HG03097 (cell line): ENCODE measurements around the gene HEATR5A.
"Not testable (repeated sequence)": the region's sequence is repeated elsewhere in the genome, so short reads cannot be mapped to it uniquely, and the experiment has no call there.

Experiments used
- ATAC-seq: cut with Tn5 transposase; IDR thresholded peaks from one replicate; pipeline ENCODE4 v1.9.1; 2021; ENCODE audit not compliant: unreplicated experiment, low FRiP score

Gene HEATR5A

DNA sequence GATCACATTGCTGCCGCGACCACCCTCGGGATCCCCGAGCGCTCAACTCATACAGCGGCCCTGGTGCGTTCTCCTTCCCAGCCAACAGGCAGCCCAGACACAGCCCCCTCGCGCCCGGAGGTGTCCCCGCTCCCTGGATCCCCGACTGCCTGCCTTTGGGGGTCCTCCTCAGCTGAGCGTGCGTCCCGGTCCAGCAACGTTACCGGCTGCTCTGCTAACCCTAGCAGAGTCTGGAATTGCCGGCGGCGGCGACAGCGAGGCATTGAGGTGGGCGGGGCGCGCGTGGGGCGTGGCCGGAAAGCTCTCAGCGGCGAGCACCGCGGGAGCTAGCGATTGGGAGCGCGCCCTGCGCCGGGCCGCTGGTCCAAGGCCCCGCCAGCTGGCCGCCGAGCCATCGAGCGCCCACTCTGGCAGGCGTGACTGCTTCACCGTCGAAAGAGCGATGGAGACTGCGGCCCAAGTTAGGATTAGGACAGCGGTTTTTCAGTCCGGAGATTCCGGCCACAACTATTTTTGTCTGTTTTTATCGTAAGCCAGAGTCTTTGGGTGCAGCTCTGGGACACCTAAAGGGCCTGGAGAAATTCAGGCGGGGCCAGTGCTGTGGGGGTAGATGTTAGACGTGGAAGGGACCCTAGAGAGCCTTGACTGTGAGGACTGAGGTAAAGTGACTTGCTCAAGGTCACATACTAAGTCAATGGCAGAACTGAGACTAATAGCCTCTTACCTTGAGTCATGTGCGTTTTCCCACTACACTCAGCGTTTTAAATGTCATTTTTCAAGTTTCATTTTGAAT is at the start of gene HEATR5A:
Gene HEATR5A, minus strand, starts transcription at position 232 of the 793 bp plus-strand sequence. CDS start 17,575 bp downstream, outside the sequence.
- ATAC-seq, result peak; percentile 98

DNA sequence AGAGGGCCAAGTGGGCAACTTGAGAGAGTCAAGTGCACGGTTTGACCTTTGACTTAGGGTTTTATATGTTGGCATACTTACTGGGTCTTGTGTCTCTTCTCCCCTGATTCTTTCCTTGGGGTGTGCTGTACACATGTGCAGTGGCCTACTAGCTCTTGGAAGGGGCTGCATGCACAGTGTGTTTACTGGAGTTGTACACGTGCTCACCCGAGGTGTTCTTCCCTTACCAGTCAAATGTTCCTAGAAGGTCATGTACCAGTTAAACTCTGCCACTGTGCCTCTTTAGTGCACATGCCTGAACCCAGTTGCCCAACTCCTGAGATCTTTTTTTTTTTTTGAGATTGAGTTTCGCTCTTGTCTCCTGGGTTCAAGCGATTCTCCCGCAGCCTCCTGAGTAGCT is 46.2 kb upstream of the HEATR5A start:
- no peak for ATAC-seq

DNA sequence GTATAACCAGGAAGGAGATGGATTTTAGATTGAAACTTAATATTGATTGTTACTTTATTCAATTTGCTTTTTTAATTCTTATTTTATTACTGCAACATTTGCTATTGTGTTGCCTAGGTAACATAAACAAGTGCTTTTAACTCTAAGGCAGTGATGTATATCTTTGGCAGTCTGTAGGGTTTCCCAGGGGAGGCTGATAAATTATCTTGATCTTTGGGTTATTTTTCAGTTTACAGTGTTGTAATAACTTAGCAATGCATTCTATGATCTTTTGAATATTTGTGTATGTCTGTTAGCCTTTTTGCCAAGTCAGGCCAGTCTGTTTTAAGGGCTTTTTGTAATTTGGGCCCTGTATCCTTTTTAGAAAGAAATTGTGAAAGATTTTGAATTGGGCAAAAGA is 44.8 kb upstream of the HEATR5A start:
- no peak for ATAC-seq

DNA sequence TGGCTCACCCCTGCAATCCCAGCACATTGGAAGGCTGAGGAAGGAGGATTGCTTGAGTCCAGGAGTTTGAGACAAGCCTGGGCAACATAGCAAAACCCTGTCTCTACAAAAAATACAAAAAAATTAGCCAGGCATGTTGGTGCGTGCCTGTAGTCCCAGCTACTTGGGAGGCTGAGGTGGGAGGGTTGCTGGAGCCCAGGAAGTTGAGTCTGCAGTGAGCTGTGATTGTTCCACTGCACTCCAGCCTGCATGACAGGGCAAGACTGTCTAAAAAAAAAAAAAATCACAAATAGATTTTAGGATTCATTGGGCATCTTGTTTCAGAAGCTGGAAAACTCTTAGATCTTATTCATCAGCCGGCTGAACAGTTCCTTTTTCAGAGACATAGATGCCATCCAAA is 42.1 kb upstream of the HEATR5A start:
- not testable (repeated sequence) for ATAC-seq

DNA sequence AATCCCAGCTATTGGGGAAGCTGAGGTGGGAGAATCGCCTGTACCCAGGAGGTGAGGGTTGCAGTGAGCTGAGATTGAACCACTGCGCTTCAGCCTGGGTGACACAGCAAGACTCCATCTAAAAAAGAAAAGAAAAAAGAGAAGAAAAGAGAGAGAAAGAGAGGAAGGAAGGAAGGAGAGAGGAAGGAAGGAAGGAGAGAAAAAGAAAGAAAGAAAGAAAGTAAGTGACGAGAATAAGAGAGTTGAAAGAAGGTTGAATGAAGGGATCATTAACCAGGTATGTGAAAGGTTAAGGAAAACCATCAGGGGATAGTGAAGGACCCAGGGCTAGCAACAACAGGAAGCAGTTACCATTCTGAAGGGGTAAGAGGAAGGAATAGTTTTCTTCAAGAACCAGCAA is 41.2 kb upstream of the HEATR5A start:
- no peak for ATAC-seq

DNA sequence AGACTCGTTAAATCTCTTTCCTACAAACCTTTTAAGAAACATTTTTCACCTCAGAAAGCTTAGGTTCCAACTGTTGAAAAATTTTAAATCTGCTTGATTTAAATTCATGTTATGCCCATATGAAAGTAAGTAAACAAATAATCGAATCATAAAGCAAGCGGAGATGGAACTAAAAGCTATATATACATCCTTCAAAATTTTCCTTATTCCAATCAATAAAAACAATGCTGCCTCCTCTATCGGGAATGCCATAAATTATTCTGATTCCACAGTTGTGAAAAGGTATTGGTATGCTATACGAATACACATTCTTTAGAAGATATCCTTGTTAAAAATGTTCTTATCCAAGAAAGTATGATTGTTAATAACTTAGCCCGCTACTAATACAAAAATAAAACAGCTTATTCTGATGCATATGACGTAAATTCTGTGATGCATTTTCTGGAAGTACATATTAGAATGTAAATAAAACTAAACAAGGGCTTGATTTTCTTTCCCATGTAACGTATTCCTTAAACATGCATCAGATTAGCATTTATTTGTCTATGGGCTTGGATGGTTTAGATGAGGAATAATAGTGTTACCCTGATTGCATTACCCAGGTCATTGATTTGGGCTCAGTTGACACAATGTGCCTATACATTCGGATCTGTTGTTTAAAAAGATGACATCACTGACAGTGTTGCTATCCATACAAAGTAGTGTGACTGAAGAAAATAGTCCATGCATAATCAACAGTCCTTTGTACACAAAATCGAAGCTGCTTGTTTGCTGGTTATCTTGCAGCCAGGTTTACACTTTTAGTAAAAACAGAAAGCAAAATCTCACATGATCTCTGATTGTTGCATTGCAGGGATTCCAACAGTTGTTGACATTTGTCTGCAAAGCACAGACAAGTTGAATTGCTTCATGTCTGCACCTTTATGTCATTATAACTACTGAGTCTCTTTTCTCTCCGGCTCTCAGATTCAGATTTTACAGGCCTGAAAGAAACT is 37.6 kb upstream of the HEATR5A start:
- ATAC-seq, result peak; percentile 2

DNA sequence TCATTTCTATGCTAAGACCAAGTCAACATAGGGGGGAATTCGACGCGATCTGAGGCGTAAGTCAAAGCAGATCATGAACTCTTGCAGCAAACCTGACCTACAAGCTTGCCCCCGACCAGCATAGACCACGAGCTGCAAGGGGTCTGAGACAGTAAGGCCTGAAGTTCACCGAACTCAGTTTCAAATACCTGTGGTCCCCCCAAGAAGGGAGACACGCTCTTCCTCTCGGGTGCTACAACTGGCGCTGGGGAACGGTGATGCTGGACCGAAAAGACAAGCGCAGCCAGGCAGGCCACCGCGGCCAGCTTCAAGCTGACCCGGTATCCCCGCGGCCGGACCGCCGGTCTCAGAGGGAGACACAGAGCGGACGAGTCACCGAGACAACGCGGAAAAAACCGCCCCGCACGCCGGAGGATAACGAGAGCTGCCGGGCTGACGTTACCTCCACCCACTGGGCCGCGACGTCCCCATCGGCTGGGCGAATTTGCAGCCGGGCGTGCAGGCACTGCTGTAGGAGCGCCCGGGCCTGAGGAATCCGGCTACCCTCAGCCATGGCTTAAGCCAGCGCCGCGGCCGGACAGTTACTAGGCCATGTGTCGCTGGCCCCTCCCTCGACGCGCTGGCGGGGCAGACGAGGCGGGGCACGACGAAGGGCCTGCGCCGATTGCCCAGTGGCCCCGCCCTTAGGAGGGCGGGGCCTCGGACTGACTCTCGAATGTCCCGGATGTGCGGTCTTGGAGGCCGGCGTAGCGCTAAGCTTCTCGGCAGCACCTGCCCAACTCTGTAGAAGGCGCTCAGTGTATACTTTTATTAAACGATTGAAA is 36.7 kb upstream of the HEATR5A start, which contains the start of gene DTD2:
Gene DTD2, minus strand, starts transcription at position 666 of the 824 bp plus-strand sequence. Its CDS starts 113 bp downstream, at position 553.
- peak; percentile 99 for ATAC-seq

DNA sequence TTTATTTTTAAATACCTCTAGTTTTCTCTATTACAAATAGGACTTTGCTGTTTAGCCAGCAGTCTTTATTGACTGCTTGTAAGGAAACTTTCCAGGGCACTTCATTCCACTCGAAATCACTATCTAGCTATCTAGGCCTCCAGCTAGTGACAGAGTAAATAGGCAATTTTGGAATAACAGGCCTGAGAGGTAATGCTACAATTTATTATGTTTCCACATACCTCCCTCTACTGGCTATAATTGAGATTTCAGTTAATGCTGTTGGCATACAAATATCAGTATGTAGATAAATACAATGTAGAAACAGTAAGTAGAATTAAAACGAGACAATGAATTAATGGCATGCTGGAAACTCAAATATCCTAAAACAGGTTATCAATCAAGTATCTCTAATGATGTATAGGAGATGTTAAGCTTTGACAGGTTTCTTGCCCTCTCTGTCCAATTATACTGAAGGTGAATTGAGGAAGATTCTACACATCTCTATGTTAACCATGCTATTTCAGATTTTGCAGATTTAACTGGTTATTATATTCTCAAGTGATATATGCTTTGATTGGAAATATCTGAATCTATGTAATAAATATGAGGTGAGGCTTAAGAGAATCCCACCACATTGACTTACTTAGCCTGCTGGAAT is 29.7 kb upstream of the HEATR5A start:
- ATAC-seq, result no peak

DNA sequence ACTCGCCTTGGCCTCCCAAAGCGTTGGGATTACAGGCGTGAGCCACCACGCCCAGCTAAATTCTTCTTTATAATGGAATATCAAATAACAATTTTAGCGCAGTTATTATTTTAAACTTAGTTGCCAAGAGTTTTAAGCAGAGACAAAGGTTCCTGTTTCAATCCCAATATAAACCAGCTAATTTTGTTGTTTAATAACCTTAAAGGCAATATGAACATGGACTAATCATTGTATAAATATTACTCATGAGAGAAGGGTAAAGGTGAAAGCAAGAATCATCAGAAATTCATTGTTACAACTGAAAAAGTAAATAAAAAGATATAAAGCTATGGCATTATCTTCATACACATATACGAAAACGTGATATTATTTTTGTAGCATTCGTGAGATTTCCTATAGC is 28.8 kb upstream of the HEATR5A start:
- ATAC-seq, result no peak

DNA sequence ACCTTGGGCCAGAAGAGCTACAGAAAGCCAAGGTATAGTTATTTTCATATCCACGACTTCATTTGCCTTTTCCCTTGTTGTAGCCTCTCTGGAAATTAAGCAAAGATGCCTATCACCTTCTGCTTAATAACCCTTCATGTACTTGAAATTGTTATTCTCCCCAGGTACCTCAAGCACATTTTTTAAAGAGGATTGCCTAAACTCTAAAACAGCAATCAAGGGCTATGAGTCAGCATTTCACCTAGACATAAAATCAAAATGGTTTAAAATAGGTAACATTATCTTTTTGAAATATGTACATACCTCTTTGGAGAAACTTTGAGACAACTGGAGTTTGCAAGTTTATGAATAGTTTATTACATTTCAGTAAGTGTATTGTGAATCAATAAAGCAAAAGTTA is 25.4 kb upstream of the HEATR5A start:
- ATAC-seq, result no peak

DNA sequence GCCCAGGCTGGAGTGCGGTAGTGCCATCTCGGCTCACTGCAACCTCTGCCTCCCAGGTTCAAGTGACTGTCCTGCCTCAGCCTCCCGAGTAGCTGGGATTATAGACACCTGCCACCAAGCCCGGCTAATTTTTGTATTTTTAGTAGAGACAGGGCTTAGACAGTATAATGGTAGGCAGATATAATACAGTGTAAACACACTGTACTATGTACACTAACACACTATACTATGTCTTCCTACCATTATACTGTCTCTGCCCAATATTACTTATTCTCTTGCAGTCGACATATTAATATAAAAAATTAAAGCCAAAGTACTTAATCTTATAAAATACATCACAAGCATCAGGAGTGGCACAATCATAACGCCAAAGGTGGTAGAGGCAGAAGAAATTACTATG is 21.9 kb upstream of the HEATR5A start:
- ATAC-seq, result no peak

DNA sequence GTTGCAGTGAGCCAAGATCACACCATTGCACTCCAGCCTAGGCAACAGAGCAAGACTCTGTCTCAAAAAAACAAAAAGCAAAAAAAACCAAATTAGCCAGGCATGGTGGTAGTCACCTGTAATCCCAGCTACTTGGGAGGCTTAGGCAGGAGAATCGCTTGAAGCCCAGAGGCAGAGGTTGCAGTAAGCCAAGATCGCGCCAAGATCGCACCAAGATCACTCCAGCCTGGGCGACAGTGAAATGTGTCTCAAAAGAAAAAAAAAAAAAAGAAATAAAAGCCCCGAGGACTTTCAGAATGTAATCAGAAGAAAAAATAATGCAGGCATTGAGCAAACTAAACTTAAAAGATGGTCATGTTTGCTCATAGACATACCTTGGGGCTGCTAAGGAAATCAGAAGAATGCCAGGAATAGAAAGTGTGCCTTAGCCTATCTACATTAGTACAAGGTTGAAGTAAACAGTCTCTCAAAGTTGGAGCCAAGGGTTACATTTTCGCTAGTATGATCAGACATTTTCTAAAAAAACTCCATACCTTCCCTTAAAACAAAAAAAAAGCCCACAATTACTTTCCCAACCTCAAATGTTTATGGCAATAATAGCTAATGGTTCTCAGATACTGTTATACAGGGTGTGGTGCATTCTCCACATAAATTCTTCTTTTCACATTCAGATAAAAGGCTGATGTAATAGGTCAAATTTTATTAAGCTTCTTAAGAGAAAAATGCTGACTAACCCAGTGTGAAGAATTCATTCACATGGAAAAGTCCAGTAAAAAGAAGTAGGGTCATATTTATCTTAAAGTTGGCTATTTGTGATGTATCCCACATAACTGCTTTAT is 21.1 kb upstream of the HEATR5A start:
- no peak for ATAC-seq

DNA sequence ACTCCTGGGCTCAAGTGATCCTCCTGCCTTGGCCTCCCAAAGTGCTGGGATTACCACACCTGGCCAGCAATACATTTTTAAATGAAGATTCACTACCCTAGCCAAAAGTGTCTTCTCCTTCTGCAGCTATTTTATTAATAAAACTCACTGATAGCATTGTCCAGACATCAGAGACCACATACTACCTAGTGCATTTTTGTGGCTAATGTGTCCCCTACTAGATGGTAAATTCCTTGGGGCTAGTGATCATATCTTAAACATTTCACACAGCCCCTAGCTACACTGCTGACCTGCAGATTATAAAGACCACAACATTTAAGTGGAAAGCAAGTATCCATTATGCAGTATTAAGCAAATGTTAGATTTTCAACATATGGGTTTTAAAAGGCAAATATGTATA is 19.9 kb upstream of the HEATR5A start:
- no peak for ATAC-seq

DNA sequence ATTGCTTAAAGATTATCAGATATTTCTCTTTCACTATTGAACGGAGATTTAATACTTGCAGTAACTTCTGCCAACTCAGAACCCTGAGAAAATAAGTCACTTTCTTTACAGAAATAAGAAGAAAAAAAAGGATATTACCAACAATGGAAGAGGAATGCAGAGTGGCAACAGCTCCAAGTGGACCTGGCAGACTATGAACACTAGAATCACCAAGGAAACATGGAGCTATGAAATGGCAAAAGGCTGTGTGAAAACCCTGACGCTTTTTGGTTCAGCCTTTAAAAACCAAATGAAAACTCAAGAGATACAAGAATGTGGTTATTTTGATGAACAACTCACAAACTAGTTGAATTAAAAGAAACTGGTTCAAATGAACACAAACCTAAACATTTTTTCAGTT is 19.2 kb upstream of the HEATR5A start:
- ATAC-seq, result no peak

DNA sequence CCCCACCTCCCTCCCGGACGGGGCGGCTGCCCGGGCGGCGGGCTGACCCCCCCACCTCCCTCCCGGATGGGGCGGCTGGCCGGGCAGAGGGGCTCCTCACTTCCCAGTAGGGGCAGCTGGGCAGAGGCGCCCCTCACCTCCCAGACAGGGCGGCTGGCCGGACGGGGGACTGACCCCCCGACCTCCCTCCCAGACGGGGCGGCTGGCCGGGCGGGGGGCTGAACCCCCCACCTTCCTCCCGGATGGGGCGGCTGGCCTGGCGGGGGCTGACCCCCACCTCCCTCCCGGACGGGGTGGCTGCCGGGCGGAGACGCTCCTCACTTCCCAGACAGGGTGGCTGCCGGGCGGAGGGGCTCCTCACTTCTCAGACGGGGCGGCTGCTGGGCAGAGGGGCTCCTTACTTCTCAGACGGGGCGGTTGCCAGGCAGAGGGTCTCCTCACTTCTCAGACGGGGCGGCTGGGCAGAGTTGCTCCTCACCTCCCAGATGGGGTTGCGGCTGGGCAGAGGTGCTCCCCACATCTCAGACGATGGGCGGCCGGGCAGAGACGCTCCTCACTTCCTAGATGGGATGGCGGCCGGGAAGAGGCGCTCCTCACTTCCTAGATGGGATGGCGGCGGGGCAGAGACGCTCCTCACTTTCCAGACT is 16.8 kb upstream of the HEATR5A start:
- ATAC-seq, result not testable (repeated sequence)

DNA sequence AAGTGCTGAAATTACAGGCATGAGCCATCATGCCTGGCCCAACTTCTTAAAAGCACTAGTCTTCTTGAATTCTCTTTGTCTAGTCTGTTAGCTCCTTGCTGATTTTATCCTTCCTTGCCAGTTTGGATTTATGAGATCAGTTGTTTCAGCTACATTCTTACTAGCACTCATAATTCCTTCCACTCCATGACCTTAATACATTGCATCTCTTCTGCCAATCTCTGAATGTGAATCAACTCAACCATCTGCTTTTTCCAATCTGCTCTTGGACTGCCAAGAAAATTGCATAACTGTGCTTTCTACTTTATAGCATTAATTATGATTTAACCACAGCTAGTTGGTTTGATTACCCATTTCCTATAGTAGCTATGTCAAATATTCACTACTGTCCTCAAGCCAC is 14.9 kb upstream of the HEATR5A start:
- no peak for ATAC-seq

DNA sequence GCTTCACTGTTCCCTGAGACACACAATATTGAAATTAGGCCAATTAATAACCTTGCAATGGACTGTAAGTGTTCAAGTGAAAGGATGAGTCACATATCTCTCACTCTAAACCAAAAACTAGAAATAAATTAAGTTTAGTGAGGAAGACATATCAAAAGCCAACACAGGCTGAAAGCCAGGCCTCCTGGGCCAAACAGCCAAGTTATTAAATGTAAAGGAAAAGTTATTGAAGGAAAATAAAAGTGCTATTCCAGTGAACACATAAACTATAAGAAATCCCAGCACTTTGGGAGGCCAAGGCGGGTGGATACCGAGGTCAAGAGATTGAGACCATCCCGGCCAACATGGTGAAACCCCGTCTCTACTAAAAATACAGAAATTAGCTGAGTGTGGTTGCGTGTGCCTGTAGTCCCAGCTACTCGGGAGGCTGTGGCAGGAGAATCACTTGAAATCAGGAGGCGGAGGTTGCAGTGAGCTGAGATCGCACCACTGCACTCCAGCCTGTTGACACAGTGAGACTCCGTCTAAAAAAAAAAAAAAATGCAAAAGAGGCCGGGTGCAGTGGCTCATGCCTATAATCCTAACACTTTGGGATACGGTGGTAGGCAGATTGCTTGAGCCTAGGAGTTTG is 10.4 kb upstream of the HEATR5A start:
- no peak for ATAC-seq

DNA sequence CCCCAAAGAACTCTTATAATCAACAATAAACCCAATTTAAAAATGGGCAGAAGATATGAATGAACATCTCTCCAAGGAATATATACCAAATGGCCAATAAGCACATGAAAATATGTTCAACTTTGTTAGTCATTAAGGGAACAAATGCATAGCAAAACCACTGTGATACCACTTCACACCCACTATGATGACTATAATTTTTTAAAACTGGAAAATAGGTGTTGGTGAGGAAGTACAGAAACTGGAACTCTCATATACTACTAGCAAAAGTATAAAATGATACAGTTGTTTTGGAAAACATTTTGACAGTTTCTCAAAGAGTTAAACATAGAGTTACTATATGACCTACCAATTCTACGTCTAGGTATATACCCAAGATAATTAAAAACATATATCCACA is 9.4 kb upstream of the HEATR5A start:
- no peak for ATAC-seq
